ENCODE data around the gene CASP6.

The CASP6 gene

GRCh38 chr4:109675843-109676242 is 27.4 kb downstream of the CASP6 start:
- no peak overlapping the region for H2BK5ac ChIP-seq (ENCODE audit: low read depth, low read length, poor library complexity)
- peaks cover 10% of the 10 kb centered on the region for H3K9me3 ChIP-seq (ENCODE audit: insufficient read depth, low read depth, low read length)
- no peak overlapping the region for H3K4me3 ChIP-seq (ENCODE audit: low read depth, low read length)
- no CpG with 5 or more reads among the region's 1 CpG for WGBS (ENCODE audit: extremely low coverage, insufficient coverage, insufficient read length)
- H2BK120ac ChIP-seq (ENCODE audit: insufficient read depth, low read length, poor library complexity), result no peak overlapping the region
- peaks cover 0 to 2% of the 10 kb centered on the region in 2 experiments for H3K36me3 ChIP-seq (ENCODE audit: control insufficient read depth in 1 of 2, insufficient read depth in 2 of 2, low read length in 2 of 2)
- H2AK5ac ChIP-seq (ENCODE audit: low read length), result no peak overlapping the region
- H3K79me2 ChIP-seq (ENCODE audit: control insufficient read depth, insufficient read depth, low read length, poor library complexity), result no peaks in the 10 kb centered on the region
- H2BK12ac ChIP-seq (ENCODE audit: low read length), result no peak overlapping the region
- no peak overlapping the region for H3K18ac ChIP-seq (ENCODE audit: low read length)
- H3K4me2 ChIP-seq (ENCODE audit: low read length), result no peak overlapping the region
- no peak overlapping the region for H3K4ac ChIP-seq (ENCODE audit: low read depth, low read length)
- no peak overlapping the region for H3K9ac ChIP-seq (ENCODE audit: low read length)
- H3K27ac ChIP-seq (ENCODE audit: low read depth, low read length), result no peak overlapping the region
- no peak overlapping the region for H3K23ac ChIP-seq (ENCODE audit: low read length)
- no peak overlapping the region for H4K8ac ChIP-seq (ENCODE audit: low read depth, low read length)
- H2AFZ ChIP-seq (ENCODE audit: insufficient read depth, low read length, poor library complexity), result no peak overlapping the region
- no peak overlapping the region for H4K91ac ChIP-seq (ENCODE audit: low read depth, low read length)
- no peak for DNase-seq
- no peaks in the 10 kb centered on the region for H3K4me1 ChIP-seq (ENCODE audit: control insufficient read depth in 1 of 2, insufficient read depth in 2 of 2, low read length in 2 of 2)
- H3K79me1 ChIP-seq (ENCODE audit: low read length), result no peaks in the 10 kb centered on the region
- H3K27me3 ChIP-seq (ENCODE audit: insufficient read depth, low read length), result no peaks in the 10 kb centered on the region
- H4K12ac ChIP-seq (ENCODE audit: low read depth, low read length), result no peak overlapping the region
- H3K14ac ChIP-seq (ENCODE audit: low read length), result no peak overlapping the region

- H3K9ac ChIP-seq (ENCODE audit: low read length), result no peak overlapping the region
- H3K4me1 ChIP-seq (ENCODE audit: control insufficient read depth in 1 of 2, insufficient read depth in 2 of 2, low read length in 2 of 2), result no peaks in the 10 kb centered on the region
- H3K4me2 ChIP-seq (ENCODE audit: low read length), result no peak overlapping the region
- no peak overlapping the region for H2AFZ ChIP-seq (ENCODE audit: insufficient read depth, low read length, poor library complexity)
- H4K8ac ChIP-seq (ENCODE audit: low read depth, low read length), result no peak overlapping the region
- no peak overlapping the region for H2BK12ac ChIP-seq (ENCODE audit: low read length)
- no peak overlapping the region for H2AK5ac ChIP-seq (ENCODE audit: low read length)
- H3K14ac ChIP-seq (ENCODE audit: low read length), result no peak overlapping the region
- H3K27ac ChIP-seq (ENCODE audit: low read depth, low read length), result no peak overlapping the region
- H2BK5ac ChIP-seq (ENCODE audit: low read depth, low read length, poor library complexity), result no peak overlapping the region
- WGBS (ENCODE audit: extremely low coverage, insufficient coverage, insufficient read length), result no CpG with 5 or more reads among the region's 3 CpGs
- H2BK120ac ChIP-seq (ENCODE audit: insufficient read depth, low read length, poor library complexity), result no peak overlapping the region
- no peak overlapping the region for H3K4ac ChIP-seq (ENCODE audit: low read depth, low read length)
- no peak overlapping the region for H3K23ac ChIP-seq (ENCODE audit: low read length)
- H3K36me3 ChIP-seq (ENCODE audit: control insufficient read depth in 1 of 2, insufficient read depth in 2 of 2, low read length in 2 of 2), result peaks cover 0 to 2% of the 10 kb centered on the region in 2 experiments
- no peak for DNase-seq
- no peaks in the 10 kb centered on the region for H3K27me3 ChIP-seq (ENCODE audit: insufficient read depth, low read length)
- no peaks in the 10 kb centered on the region for H3K79me1 ChIP-seq (ENCODE audit: low read length)
- no peaks in the 10 kb centered on the region for H3K79me2 ChIP-seq (ENCODE audit: control insufficient read depth, insufficient read depth, low read length, poor library complexity)
- no peak overlapping the region for H3K4me3 ChIP-seq (ENCODE audit: low read depth, low read length)
- H3K9me3 ChIP-seq (ENCODE audit: insufficient read depth, low read depth, low read length), result peaks cover 10% of the 10 kb centered on the region
- H3K18ac ChIP-seq (ENCODE audit: low read length), result no peak overlapping the region
- H4K91ac ChIP-seq (ENCODE audit: low read depth, low read length), result no peak overlapping the region
- no peak overlapping the region for H4K12ac ChIP-seq (ENCODE audit: low read depth, low read length)
Measured at GRCh38 chr4:109675181-109675580, 28.1 kb downstream of the CASP6 start.

GRCh38 chr4:109673303-109673702 is 29.9 kb downstream of the CASP6 start:
- H2BK120ac ChIP-seq (ENCODE audit: insufficient read depth, low read length, poor library complexity), result no peak overlapping the region
- H3K4me3 ChIP-seq (ENCODE audit: low read depth, low read length), result no peak overlapping the region
- peak overlapping the region; percentile 53 for H3K9ac ChIP-seq (ENCODE audit: low read length)
- H3K4ac ChIP-seq (ENCODE audit: low read depth, low read length), result no peak overlapping the region
- no peak overlapping the region for H2BK12ac ChIP-seq (ENCODE audit: low read length)
- no peak for DNase-seq
- H4K12ac ChIP-seq (ENCODE audit: low read depth, low read length), result no peak overlapping the region
- H2BK5ac ChIP-seq (ENCODE audit: low read depth, low read length, poor library complexity), result no peak overlapping the region
- no peaks in the 10 kb centered on the region for H3K79me1 ChIP-seq (ENCODE audit: low read length)
- no peaks in the 10 kb centered on the region for H3K36me3 ChIP-seq (ENCODE audit: control insufficient read depth in 1 of 2, insufficient read depth in 2 of 2, low read length in 2 of 2)
- H3K9me3 ChIP-seq (ENCODE audit: insufficient read depth, low read depth, low read length), result peaks cover 2% of the 10 kb centered on the region
- H3K23ac ChIP-seq (ENCODE audit: low read length), result no peak overlapping the region
- H3K4me2 ChIP-seq (ENCODE audit: low read length), result no peak overlapping the region
- H3K27me3 ChIP-seq (ENCODE audit: insufficient read depth, low read length), result no peaks in the 10 kb centered on the region
- H3K4me1 ChIP-seq (ENCODE audit: control insufficient read depth in 1 of 2, insufficient read depth in 2 of 2, low read length in 2 of 2), result no peaks in the 10 kb centered on the region
- H4K91ac ChIP-seq (ENCODE audit: low read depth, low read length), result no peak overlapping the region
- no peak overlapping the region for H3K27ac ChIP-seq (ENCODE audit: low read depth, low read length)
- H2AFZ ChIP-seq (ENCODE audit: insufficient read depth, low read length, poor library complexity), result no peak overlapping the region
- WGBS (ENCODE audit: extremely low coverage, insufficient coverage, insufficient read length), result no CpG with 5 or more reads among the region's 1 CpG
- no peak overlapping the region for H2AK5ac ChIP-seq (ENCODE audit: low read length)
- no peak overlapping the region for H3K18ac ChIP-seq (ENCODE audit: low read length)
- H3K14ac ChIP-seq (ENCODE audit: low read length), result no peak overlapping the region
- no peak overlapping the region for H4K8ac ChIP-seq (ENCODE audit: low read depth, low read length)
- no peaks in the 10 kb centered on the region for H3K79me2 ChIP-seq (ENCODE audit: control insufficient read depth, insufficient read depth, low read length, poor library complexity)

- Histone ChIP-seq H3K4me1 (ENCODE audit: control insufficient read depth in 1 of 2, insufficient read depth in 2 of 2, low read length in 2 of 2) (no peaks in the 10 kb centered on the region), H3K9me3 (ENCODE audit: insufficient read depth, low read depth, low read length) (no peaks in the 10 kb centered on the region), H3K36me3 (ENCODE audit: control insufficient read depth in 1 of 2, insufficient read depth in 2 of 2, low read length in 2 of 2) (no peaks in the 10 kb centered on the region), H3K18ac (ENCODE audit: low read length) (no peak overlapping the region), H4K91ac (ENCODE audit: low read depth, low read length) (no peak overlapping the region), H3K9ac (ENCODE audit: low read length) (no peak overlapping the region), H3K23ac (ENCODE audit: low read length) (no peak overlapping the region), H3K14ac (ENCODE audit: low read length) (no peak overlapping the region), H3K4ac (ENCODE audit: low read depth, low read length) (no peak overlapping the region), H2AFZ (ENCODE audit: insufficient read depth, low read length, poor library complexity) (no peak overlapping the region), H3K4me2 (ENCODE audit: low read length) (no peak overlapping the region), H3K27ac (ENCODE audit: low read depth, low read length) (no peak overlapping the region), H2BK5ac (ENCODE audit: low read depth, low read length, poor library complexity) (no peak overlapping the region), H4K8ac (ENCODE audit: low read depth, low read length) (no peak overlapping the region), H3K79me2 (ENCODE audit: control insufficient read depth, insufficient read depth, low read length, poor library complexity) (no peaks in the 10 kb centered on the region), H2BK120ac (ENCODE audit: insufficient read depth, low read length, poor library complexity) (no peak overlapping the region), H2AK5ac (ENCODE audit: low read length) (no peak overlapping the region), H3K79me1 (ENCODE audit: low read length) (no peaks in the 10 kb centered on the region), H2BK12ac (ENCODE audit: low read length) (no peak overlapping the region), H3K4me3 (ENCODE audit: low read depth, low read length) (no peak overlapping the region), H3K27me3 (ENCODE audit: insufficient read depth, low read length) (no peaks in the 10 kb centered on the region), H4K12ac (ENCODE audit: low read depth, low read length) (no peak overlapping the region)
- no peak for DNase-seq
Measured at GRCh38 chr4:109672169-109672930, 30.9 kb downstream of the CASP6 start.
